ENCODE results near the gene PDZRN3.
A peak's percentile ranks its signal among the peaks of the same experiment; 100 is the strongest.

PDZRN3 gene

GRCh38 chr3:73626106-73626505, 1.4 kb upstream of the PDZRN3 start:
- no peak for ATAC-seq (ENCODE audit: low read depth)
- no peak overlapping the region for H3K4me3 ChIP-seq (ENCODE audit: severe bottlenecking)

GRCh38 chr3:73624017-73624820, 522 bp downstream of the PDZRN3 start:
- Histone ChIP-seq H3K27ac (ENCODE audit: poor library complexity, severe bottlenecking) (no peak overlapping the region), H3K36me3 (ENCODE audit: low read depth) (no peaks in the 10 kb centered on the region), H3K4me1 (ENCODE audit: insufficient read depth, poor library complexity, severe bottlenecking) (no peaks in the 10 kb centered on the region), H3K4me3 (ENCODE audit: severe bottlenecking) (peak overlapping the region; percentile 21), H3K27me3 (ENCODE audit: insufficient read depth, poor library complexity, severe bottlenecking) (peaks cover 49% of the 10 kb centered on the region), H3K9me3 (ENCODE audit: severe bottlenecking) (no peaks in the 10 kb centered on the region)
- DNase-seq (ENCODE audit: low spot score) (no peak), ATAC-seq (ENCODE audit: low read depth) (peak; percentile 32)
- TF ChIP-seq CTCF (IDR thresholded peaks at IDR 0.05; ENCODE audit: poor library complexity, severe bottlenecking) = peak; percentile 16

More at GRCh38 chr3:73626106-73626505, 1.4 kb upstream of the PDZRN3 start:
- Histone ChIP-seq H3K36me3 (ENCODE audit: low read depth) (no peaks in the 10 kb centered on the region), H3K9me3 (ENCODE audit: severe bottlenecking) (no peaks in the 10 kb centered on the region), H3K27ac (ENCODE audit: poor library complexity, severe bottlenecking) (no peak overlapping the region), H3K27me3 (ENCODE audit: insufficient read depth, poor library complexity, severe bottlenecking) (peaks cover 47% of the 10 kb centered on the region), H3K4me1 (ENCODE audit: insufficient read depth, poor library complexity, severe bottlenecking) (no peaks in the 10 kb centered on the region)
- DNase-seq (ENCODE audit: low spot score) = no peak
- TF ChIP-seq CTCF (IDR thresholded peaks at IDR 0.05; ENCODE audit: poor library complexity, severe bottlenecking) = no peak

- Histone ChIP-seq H3K27ac (ENCODE audit: poor library complexity, severe bottlenecking) (no peak overlapping the region), H3K9me3 (ENCODE audit: severe bottlenecking) (no peaks in the 10 kb centered on the region)
Measured at GRCh38 chr3:73623346-73623745, 1.4 kb downstream of the PDZRN3 start.

GRCh38 chr3:73622091-73622805, 2.5 kb downstream of the PDZRN3 start:
- Histone ChIP-seq H3K27me3 (ENCODE audit: insufficient read depth, poor library complexity, severe bottlenecking) (peaks cover 49% of the 10 kb centered on the region), H3K4me3 (ENCODE audit: severe bottlenecking) (no peak overlapping the region), H3K27ac (ENCODE audit: poor library complexity, severe bottlenecking) (no peak overlapping the region), H3K9me3 (ENCODE audit: severe bottlenecking) (no peaks in the 10 kb centered on the region), H3K36me3 (ENCODE audit: low read depth) (no peaks in the 10 kb centered on the region), H3K4me1 (ENCODE audit: insufficient read depth, poor library complexity, severe bottlenecking) (no peaks in the 10 kb centered on the region)
- DNase-seq (ENCODE audit: low spot score) (no peak), ATAC-seq (ENCODE audit: low read depth) (no peak)
- no peak for TF ChIP-seq CTCF (IDR thresholded peaks at IDR 0.05; ENCODE audit: poor library complexity, severe bottlenecking)

More at GRCh38 chr3:73623346-73623745, 1.4 kb downstream of the PDZRN3 start:
- DNase-seq (ENCODE audit: low spot score) = no peak
- Histone ChIP-seq H3K4me1 (ENCODE audit: insufficient read depth, poor library complexity, severe bottlenecking) (no peaks in the 10 kb centered on the region), H3K4me3 (ENCODE audit: severe bottlenecking) (no peak overlapping the region), H3K27me3 (ENCODE audit: insufficient read depth, poor library complexity, severe bottlenecking) (peaks cover 49% of the 10 kb centered on the region), H3K36me3 (ENCODE audit: low read depth) (no peaks in the 10 kb centered on the region)
- no peak for TF ChIP-seq CTCF (IDR thresholded peaks at IDR 0.05; ENCODE audit: poor library complexity, severe bottlenecking)
- no peak for ATAC-seq (ENCODE audit: low read depth)
